Ovary (tissue), 3 donors: ENCODE measurements around the gene CILP2.

Experiments
- EP300 ChIP-seq: sonication (generic); formaldehyde crosslinking; IDR thresholded peaks from one replicate; pipeline ENCODE4 v1.6.1; 2017; ENCODE audit warnings: antibody characterized with exemption
- POLR2A ChIP-seq: fragments of 450-650 bp; IDR thresholded peaks from one replicate; pipeline ENCODE4 v1.6.1; 2017; ENCODE audit warnings: antibody characterized with exemption, mild to moderate bottlenecking, moderate library complexity
- TF ChIP-seq, protein P1 (sequence below), 3 donors: fragments of 450-650 bp in 2 of 3; fragments of 200-600 bp in 1 of 3; IDR thresholded peaks; one replicate each; pipeline versions ENCODE4 v1.5.1 to v1.8.0; 2016 to 2022; ENCODE audit warnings: antibody characterized with exemption in 3 of 3, mild to moderate bottlenecking in 1 of 3
- donor health status: DM: no; HTN: no; CAD: no.

DNA sequence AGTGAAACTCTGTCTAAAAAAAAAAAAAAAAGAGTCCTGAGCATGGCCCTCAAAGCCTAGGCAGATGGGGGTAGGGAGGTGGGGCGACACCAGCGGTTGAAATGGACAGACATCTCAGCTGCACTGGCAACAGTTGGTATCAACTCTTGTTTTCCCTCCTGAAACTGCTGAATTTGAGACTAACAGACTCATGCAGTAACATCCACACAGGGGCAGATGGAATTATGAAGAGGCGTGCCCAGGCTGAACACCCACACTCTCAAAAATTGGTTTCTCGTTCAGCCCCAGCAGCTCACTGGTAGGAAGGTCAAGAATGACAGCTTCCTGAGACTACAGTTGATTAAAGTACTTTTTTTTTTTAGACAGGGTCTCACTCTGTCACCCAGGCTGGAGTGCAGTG is 56.3 kb downstream of the CILP2 start:
- TF ChIP-seq, protein P1, sequence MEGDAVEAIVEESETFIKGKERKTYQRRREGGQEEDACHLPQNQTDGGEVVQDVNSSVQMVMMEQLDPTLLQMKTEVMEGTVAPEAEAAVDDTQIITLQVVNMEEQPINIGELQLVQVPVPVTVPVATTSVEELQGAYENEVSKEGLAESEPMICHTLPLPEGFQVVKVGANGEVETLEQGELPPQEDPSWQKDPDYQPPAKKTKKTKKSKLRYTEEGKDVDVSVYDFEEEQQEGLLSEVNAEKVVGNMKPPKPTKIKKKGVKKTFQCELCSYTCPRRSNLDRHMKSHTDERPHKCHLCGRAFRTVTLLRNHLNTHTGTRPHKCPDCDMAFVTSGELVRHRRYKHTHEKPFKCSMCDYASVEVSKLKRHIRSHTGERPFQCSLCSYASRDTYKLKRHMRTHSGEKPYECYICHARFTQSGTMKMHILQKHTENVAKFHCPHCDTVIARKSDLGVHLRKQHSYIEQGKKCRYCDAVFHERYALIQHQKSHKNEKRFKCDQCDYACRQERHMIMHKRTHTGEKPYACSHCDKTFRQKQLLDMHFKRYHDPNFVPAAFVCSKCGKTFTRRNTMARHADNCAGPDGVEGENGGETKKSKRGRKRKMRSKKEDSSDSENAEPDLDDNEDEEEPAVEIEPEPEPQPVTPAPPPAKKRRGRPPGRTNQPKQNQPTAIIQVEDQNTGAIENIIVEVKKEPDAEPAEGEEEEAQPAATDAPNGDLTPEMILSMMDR (IDR thresholded peaks at IDR 0.05) = no peak
- TF ChIP-seq POLR2A (no peak), EP300 (no peak)
